GM18520 (cell line): Measurements from ENCODE around the gene LRRFIP1.

Source experiments
- ATAC-seq: cut with Tn5 transposase; IDR thresholded peaks from one replicate; pipeline ENCODE4 v1.9.1; 2021; ENCODE audit not compliant: unreplicated experiment

The LRRFIP1 gene

DNA sequence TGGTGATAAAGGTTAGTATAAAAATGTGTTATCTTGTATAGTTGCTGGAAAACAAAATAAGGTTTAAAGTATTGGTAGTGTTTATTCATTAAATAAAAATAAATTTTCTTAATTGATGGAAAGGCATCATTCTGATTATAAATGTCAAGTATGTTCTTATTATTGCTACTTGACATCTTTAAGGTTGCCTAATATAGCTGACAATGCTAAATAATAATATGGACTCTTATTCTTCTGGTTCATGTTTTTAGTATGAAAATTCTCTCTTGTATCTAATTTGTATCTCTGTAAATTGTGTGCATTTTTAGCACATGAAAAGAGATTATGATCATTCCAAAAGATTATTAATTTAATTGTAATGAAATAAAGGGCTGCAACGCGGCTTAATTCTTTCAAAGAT is 196.2 kb downstream of the LRRFIP1 start:
- no peak for ATAC-seq

DNA sequence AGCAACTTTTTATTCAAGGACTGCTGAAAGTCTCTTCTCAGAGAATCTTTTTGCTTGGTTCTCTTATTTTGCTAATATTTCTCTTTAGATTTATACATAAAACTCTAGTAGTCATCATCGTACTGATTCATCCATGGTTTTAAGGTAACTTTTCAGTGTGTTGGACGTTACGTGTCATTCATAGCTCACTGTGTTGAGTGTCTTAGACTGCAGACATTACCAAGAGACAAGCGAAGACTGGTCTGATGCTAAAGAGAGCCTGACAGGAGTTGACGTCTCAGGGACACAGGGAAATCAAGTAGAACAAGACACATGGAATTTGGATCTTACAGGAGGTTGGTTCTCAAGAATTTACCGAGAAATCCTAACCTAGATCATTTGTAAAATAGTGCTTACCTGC is 196.7 kb downstream of the LRRFIP1 start:
- ATAC-seq: no peak

DNA sequence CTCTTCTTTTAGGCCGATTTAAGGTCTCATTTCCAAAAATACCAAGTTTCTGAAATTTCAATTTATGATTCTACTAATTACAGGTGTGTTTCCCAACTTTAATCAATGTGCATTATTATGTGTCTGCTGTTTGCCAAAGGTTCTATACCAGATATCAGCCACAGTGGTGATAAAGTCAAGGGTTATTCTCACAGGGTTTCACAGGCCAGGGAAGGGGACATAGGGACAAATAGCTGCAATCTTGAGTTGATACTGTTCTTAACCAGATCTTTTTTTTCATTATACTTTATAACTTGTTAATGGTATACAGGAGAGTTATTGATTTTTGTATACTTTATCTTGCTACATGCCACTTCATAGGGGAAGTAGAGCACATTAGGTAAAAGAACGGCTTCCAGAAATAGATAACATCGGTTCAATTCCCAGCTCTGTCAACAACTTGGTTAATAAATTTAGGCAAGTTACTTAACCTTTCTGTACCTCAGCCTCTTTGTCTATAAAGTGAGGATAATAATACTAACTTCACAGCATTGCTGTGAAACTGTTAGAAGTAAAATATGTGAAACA is 200.1 kb downstream of the LRRFIP1 start:
- no peak for ATAC-seq
